ENCODE results near the gene CREBBP. TPM values are rescaled to one million over a fixed set of nuclear protein-coding genes. Genes with fewer than 3 reads are reported as not detected.
A peak's percentile ranks its signal among the peaks of the same experiment; 100 is the strongest.

The CREBBP gene
- total and polyA plus RNA-seq, 9 of the 15 experiments (the other 6 are each of a cell fraction or from before 2014, with no cell fraction given), result 0.70 to 24.8 (median 5.6) TPM

DNA sequence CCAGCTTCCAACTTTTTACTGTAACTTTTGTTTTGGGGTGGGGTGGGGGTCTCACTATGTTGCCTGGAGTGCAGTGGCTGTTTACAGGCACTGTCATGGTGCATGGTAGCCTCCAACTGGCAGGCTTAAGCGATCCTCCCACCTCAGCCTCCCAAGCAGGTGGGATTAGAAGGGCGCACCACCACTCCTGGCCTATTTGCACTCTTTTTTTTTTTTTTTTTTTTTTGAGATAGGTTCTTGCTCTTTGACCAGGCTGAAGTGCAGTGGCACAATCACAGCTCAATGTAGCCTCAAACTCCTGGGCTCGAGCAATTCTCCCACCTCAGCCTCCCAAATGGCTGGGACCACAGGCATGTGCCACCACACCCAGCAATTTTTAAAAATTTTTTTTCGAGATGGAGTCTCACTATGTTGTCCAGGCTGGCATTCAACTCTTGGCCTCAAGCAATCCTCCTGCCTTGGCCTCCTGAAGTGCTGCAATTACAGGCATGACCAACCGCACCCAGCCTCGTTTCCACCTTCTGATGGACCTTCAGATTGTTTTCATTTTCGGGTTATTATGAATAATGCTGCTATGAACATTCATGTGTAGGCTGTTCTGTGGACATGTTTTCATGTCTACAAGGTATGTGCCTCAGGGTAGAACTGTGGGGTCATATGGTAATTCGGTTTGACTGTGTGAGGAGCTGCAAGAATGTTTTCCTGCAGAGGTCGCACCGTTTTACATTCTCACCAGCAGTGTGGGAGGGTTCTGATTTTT is 174.1 kb downstream of the CREBBP start:
- H3K79me2 ChIP-seq (ENCODE audit: control insufficient read depth, insufficient read depth, low read length), result peaks cover 84% of the 10 kb centered on the region
- POLR2A ChIA-PET, result interaction anchor here (0.5 to 0.6 kb wide), 2 partner anchors 10 to 140 kb away, joined by 3 read pairs; no protein-coding TSS in a partner anchor
- CTCF ChIA-PET (ENCODE audit: low intra/inter-chr PET ratio), result no interaction called here
- no peak overlapping the region for H2AFZ ChIP-seq (ENCODE audit: low read depth, low read length)
- BruUV-seq (replicated peaks), result no TSS peak
- H3K9me3 ChIP-seq (replicated peaks; ENCODE audit: control insufficient read depth, insufficient read depth, low read depth, low read length), result no peaks in the 10 kb centered on the region
- intact Hi-C loops (cut with micrococcal nuclease) (no loop called here), in situ Hi-C loops (cut with MboI) (no loop called here)
- no peak overlapping the region for H3K4me3 ChIP-seq
- DNase-seq (ENCODE audit: extremely low read depth in 1 of 4, low spot score in 3 of 4), result no peak
- H4K20me1 ChIP-seq (replicated peaks; ENCODE audit: control insufficient read depth, insufficient read depth, low read length), result no peaks in the 10 kb centered on the region
- H3K4me2 ChIP-seq (ENCODE audit: insufficient read depth, low read length), result no peak overlapping the region
- no peak overlapping the region for H3K9ac ChIP-seq (ENCODE audit: insufficient read depth in 1 of 2, low read depth in 2 of 2, low read length in 2 of 2)
- no peaks in the 10 kb centered on the region for H3K27me3 ChIP-seq (ENCODE audit: control insufficient read depth in 2 of 2, insufficient read depth in 2 of 2, low read length in 2 of 2)
- peaks cover 67% of the 10 kb centered on the region; the same call in 2 of the 3 replicates for H3K36me3 ChIP-seq (ENCODE audit: control insufficient read depth, insufficient read depth, low read length)
- H3K27ac ChIP-seq (ENCODE audit: extremely low read depth, low read depth, low read length), result no peak overlapping the region
- H3K4me1 ChIP-seq (replicated peaks in 1 of 2; ENCODE audit: control insufficient read depth in 2 of 2, insufficient read depth in 2 of 2, low read length in 2 of 2), result no peaks in the 10 kb centered on the region; a peak in 1 of 5 replicates
- TF ChIP-seq RBM25 (IDR thresholded peaks at IDR 0.05; ENCODE audit: low read depth, low read length, severe bottlenecking) (peak; percentile 3), ZNF121 (CRISPR knock-in tag; conservative IDR thresholded peaks at IDR 0.05) (peak; percentile 79), PPARD (CRISPR knock-in tag; IDR thresholded peaks at IDR 0.05) (no peak), KLF16 (IDR thresholded peaks at IDR 0.05) (no peak)
- peak; percentile 38; the same call in 1 of the 3 replicates for ATAC-seq
- no peak for FAIRE-seq
- no peaks in the 10 kb centered on the region for H3K9me1 ChIP-seq (ENCODE audit: control insufficient read depth, insufficient read depth, low read length)
- 92% methylated on average over 8 of the region's 10 CpGs for WGBS (ENCODE audit: insufficient coverage, low coverage, missing lambda C conversion rate)

DNA sequence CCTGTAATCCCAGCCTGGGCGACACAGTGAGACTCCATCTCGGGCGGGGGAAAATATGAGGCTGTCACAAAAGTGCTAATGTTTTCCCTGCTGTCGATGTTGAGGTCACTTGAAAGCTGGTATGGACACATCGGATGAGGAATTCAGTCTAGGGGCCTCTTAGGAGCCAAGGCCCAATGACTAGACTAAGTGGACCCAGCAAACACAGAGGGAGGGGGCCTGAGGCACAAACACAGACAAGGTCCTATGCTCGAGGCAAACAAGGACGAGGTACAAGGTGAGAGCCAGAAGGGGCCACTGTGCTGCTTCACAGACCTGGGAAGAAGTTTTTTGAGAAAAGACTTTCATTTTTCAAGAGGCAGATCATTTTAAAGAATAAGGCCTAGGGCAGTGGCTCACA is 178.4 kb downstream of the CREBBP start:
- ATAC-seq (no peak), FAIRE-seq (no peak), DNase-seq (ENCODE audit: extremely low read depth in 1 of 4, low spot score in 3 of 4) (no peak)
- peaks cover 3% of the 10 kb centered on the region; the same call in 1 of the 2 replicates for H4K20me1 ChIP-seq (replicated peaks; ENCODE audit: control insufficient read depth, insufficient read depth, low read length)
- ChIA-PET CTCF (ENCODE audit: low intra/inter-chr PET ratio) (no interaction called here), POLR2A (interaction anchor here (1.8 to 3.7 kb wide), 2 partner anchors 9 to 12 kb away, joined by 6 to 15 read pairs; no protein-coding TSS in a partner anchor)
- peaks cover 59% of the 10 kb centered on the region; the same call in 2 of the 3 replicates for H3K36me3 ChIP-seq (ENCODE audit: control insufficient read depth, insufficient read depth, low read length)
- intact Hi-C loops (cut with micrococcal nuclease) (no loop called here), in situ Hi-C loops (cut with MboI) (no loop called here)
- no peaks in the 10 kb centered on the region for H3K9me1 ChIP-seq (ENCODE audit: control insufficient read depth, insufficient read depth, low read length)
- no peaks in the 10 kb centered on the region for H3K9me3 ChIP-seq (replicated peaks; ENCODE audit: control insufficient read depth, insufficient read depth, low read depth, low read length)
- 94% methylated on average over 7 of the region's 7 CpGs for WGBS (ENCODE audit: insufficient coverage, low coverage, missing lambda C conversion rate)
- no peak overlapping the region for H3K9ac ChIP-seq (ENCODE audit: insufficient read depth in 1 of 2, low read depth in 2 of 2, low read length in 2 of 2)
- no peak overlapping the region for H3K4me3 ChIP-seq
- H2AFZ ChIP-seq (ENCODE audit: low read depth, low read length), result no peak overlapping the region
- no TSS peak for BruUV-seq (replicated peaks)
- H3K4me2 ChIP-seq (ENCODE audit: insufficient read depth, low read length), result no peak overlapping the region
- no peak overlapping the region for H3K27ac ChIP-seq (ENCODE audit: extremely low read depth, low read depth, low read length)
- H3K4me1 ChIP-seq (replicated peaks in 1 of 2; ENCODE audit: control insufficient read depth in 2 of 2, insufficient read depth in 2 of 2, low read length in 2 of 2), result peaks cover 2 to 12% of the 10 kb centered on the region in 2 experiments; a peak in 4 of 5 replicates
- no peaks in the 10 kb centered on the region for H3K27me3 ChIP-seq (ENCODE audit: control insufficient read depth in 2 of 2, insufficient read depth in 2 of 2, low read length in 2 of 2)
- H3K79me2 ChIP-seq (ENCODE audit: control insufficient read depth, insufficient read depth, low read length), result peaks cover 84% of the 10 kb centered on the region
- TF ChIP-seq, protein P1, sequence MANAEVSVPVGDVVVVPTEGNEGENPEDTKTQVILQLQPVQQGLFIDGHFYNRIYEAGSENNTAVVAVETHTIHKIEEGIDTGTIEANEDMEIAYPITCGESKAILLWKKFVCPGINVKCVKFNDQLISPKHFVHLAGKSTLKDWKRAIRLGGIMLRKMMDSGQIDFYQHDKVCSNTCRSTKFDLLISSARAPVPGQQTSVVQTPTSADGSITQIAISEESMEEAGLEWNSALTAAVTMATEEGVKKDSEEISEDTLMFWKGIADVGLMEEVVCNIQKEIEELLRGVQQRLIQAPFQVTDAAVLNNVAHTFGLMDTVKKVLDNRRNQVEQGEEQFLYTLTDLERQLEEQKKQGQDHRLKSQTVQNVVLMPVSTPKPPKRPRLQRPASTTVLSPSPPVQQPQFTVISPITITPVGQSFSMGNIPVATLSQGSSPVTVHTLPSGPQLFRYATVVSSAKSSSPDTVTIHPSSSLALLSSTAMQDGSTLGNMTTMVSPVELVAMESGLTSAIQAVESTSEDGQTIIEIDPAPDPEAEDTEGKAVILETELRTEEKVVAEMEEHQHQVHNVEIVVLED (CRISPR knock-in tag; IDR thresholded peaks at IDR 0.05), result no peak
- TF ChIP-seq KDM4B (IDR thresholded peaks at IDR 0.05; ENCODE audit: borderline replicate concordance in 2 of 2, low read depth in 1 of 2) (no peak), DNMT1 (IDR thresholded peaks at IDR 0.05) (no peak), ZNF76 (CRISPR knock-in tag; IDR thresholded peaks at IDR 0.05; ENCODE audit: borderline replicate concordance) (no peak), ZBED1 (IDR thresholded peaks at IDR 0.05) (no peak), CCAR2 (IDR thresholded peaks at IDR 0.05; ENCODE audit: low read depth, low read length) (no peak), ZNF134 (CRISPR knock-in tag; conservative IDR thresholded peaks at IDR 0.05) (no peak)
- TF ChIP-seq, protein P2, sequence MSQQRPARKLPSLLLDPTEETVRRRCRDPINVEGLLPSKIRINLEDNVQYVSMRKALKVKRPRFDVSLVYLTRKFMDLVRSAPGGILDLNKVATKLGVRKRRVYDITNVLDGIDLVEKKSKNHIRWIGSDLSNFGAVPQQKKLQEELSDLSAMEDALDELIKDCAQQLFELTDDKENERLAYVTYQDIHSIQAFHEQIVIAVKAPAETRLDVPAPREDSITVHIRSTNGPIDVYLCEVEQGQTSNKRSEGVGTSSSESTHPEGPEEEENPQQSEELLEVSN (IDR thresholded peaks at IDR 0.05; ENCODE audit: borderline replicate concordance in 1 of 2, extremely low read depth in 1 of 2, insufficient read depth in 1 of 2, insufficient read length in 1 of 2, low read depth in 1 of 2, low read length in 1 of 2, poor library complexity in 1 of 2, severe bottlenecking in 1 of 2), result no peak

All from K562 (cell line).